GM12878 (cell line): Measurements from ENCODE around the gene ZNF837. TPM values are rescaled to one million over a fixed set of nuclear protein-coding genes. Genes with fewer than 3 reads are reported as not detected.

Experiments
- ATAC-seq: fragments of 200-7000 bp; cut with Tn5 transposase; 3 replicates; pipeline ENCODE4 v1.9.1; 2020; ENCODE audit warnings: mild to moderate bottlenecking, moderate library complexity
- BruUV-seq: library from RNA; stranded (reverse); fragments of 400-500 nt; replicated peaks from 2 replicates; lab custom pipeline; 2021; lab: Mats Ljungman, UMichigan
- CTCF ChIA-PET: fragments of 300-600 bp; sonication (Branson Sonifier 250); formaldehyde crosslinking; extraction: SDS; loops from one replicate; lab custom pipeline; 2021; ENCODE audit warnings: inconsistent platforms; lab: Yijun Ruan, JAX
- POLR2A ChIA-PET: fragments of 350-600 bp; formaldehyde crosslinking; extraction: SDS; loops from one replicate; lab custom pipeline; 2021; ENCODE audit warnings: inconsistent platforms; lab: Charles Lee
- RAD21 ChIA-PET: fragments of 300-600 bp; sonication (Branson Sonifier 250); formaldehyde crosslinking; loops from one replicate; lab custom pipeline; 2023; ENCODE audit warnings: antibody characterized with exemption; ENCODE audit not compliant: unreplicated experiment; lab: Charles Lee
- SMC1A ChIA-PET: fragments of 300-600 bp; sonication (Branson Sonifier 250); formaldehyde crosslinking; loops from one replicate; lab custom pipeline; 2023; ENCODE audit not compliant: unreplicated experiment, uncharacterized antibody; lab: Charles Lee
- DNase-seq: peaks from one replicate; pipeline ENCODE4 v3.0.0-alpha.2; 2011; ENCODE audit warnings: low read depth, low spot score
- FAIRE-seq: peaks from 3 replicates; lab custom pipeline; 2011; peaks lifted over from hg19 to GRCh38; lab: Jason Lieb, UNC
- H2AFZ ChIP-seq: 2 replicates; pipeline ENCODE4 v1.6.0; 2011; ENCODE audit warnings: low read depth, low read length, control low read depth; ENCODE audit not compliant: control insufficient read depth
- H3K27ac ChIP-seq: 2 replicates; pipeline ENCODE4 v1.5.1; 2011; ENCODE audit warnings: control low read depth; ENCODE audit not compliant: control insufficient read depth, insufficient read depth
- H3K27me3 ChIP-seq, 2 experiments: replicated peaks in 1 of 2; 2 replicates each; pipeline versions ENCODE4 v1.6.0 to v1.6.1; 2011; ENCODE audit warnings: low read length in 1 of 2; ENCODE audit not compliant: control insufficient read depth in 2 of 2, insufficient read depth in 2 of 2
- H3K36me3 ChIP-seq, 2 experiments: 2 replicates each; pipeline ENCODE4 v1.5.1; 2011; ENCODE audit warnings: low read length in 1 of 2; ENCODE audit not compliant: control insufficient read depth in 2 of 2, insufficient read depth in 2 of 2
- H3K4me1 ChIP-seq: 2 replicates; pipeline ENCODE4 v1.6.1; 2011; ENCODE audit warnings: mild to moderate bottlenecking, low read length, moderate library complexity, mixed read lengths; ENCODE audit not compliant: control insufficient read depth, insufficient read depth
- H3K4me2 ChIP-seq: 2 replicates; pipeline ENCODE4 v1.6.0; 2011; ENCODE audit warnings: control low read depth; ENCODE audit not compliant: control insufficient read depth, insufficient read depth
- H3K4me3 ChIP-seq: fragments of 200-600 bp; sonication (generic); 2 replicates; pipeline ENCODE4 v1.5.1; 2016
- H3K79me2 ChIP-seq: 2 replicates; pipeline ENCODE4 v1.6.0; 2011; ENCODE audit warnings: low read length; ENCODE audit not compliant: control insufficient read depth, insufficient read depth
- H3K9ac ChIP-seq: 2 replicates; pipeline ENCODE4 v1.8.0; 2011; ENCODE audit warnings: low read length, control low read depth, mixed read lengths; ENCODE audit not compliant: control insufficient read depth, insufficient read depth
- H3K9me3 ChIP-seq: replicated peaks from 3 replicates; pipeline ENCODE4 v1.5.1; 2011; ENCODE audit warnings: mild to moderate bottlenecking, low read length; ENCODE audit not compliant: control insufficient read depth, insufficient read depth
- H4K20me1 ChIP-seq: 2 replicates; pipeline ENCODE4 v1.6.0; 2011; ENCODE audit not compliant: control insufficient read depth, insufficient read depth
- CBX3 ChIP-seq: fragments of 200-600 bp; sonication (generic); IDR thresholded peaks from 2 replicates; pipeline ENCODE4 v1.6.1; 2016; ENCODE audit warnings: low read depth, borderline replicate concordance
- CREB1 ChIP-seq: IDR thresholded peaks from 2 replicates; pipeline ENCODE4 v1.6.1; 2012; ENCODE audit warnings: low read depth, mild to moderate bottlenecking, inconsistent platforms
- CREM ChIP-seq: IDR thresholded peaks from 2 replicates; pipeline ENCODE4 v1.6.1; 2014; ENCODE audit warnings: antibody characterized with exemption, low read depth
- EED ChIP-seq: sonication (generic); IDR thresholded peaks from 2 replicates; pipeline ENCODE4 v1.6.1; 2016; ENCODE audit warnings: antibody characterized with exemption, low read depth
- EP300 ChIP-seq, 2 experiments: fragments of 150-350 bp in 1 of 2; IDR thresholded peaks; 2 replicates each; pipeline ENCODE4 v1.6.1; 2011 to 2012; ENCODE audit warnings: low read depth in 2 of 2, low read length in 2 of 2, borderline replicate concordance in 1 of 2, improper control_type of control experiment in 1 of 2, inconsistent platforms in 1 of 2; ENCODE audit not compliant: control insufficient read depth in 1 of 2
- HCFC1 ChIP-seq: fragments of 150-350 bp; IDR thresholded peaks from 2 replicates; pipeline ENCODE4 v1.6.1; 2014; ENCODE audit warnings: low read length
- HDGF ChIP-seq: fragments of 450-650 bp; IDR thresholded peaks from 2 replicates; pipeline ENCODE4 v1.6.1; 2016; ENCODE audit warnings: antibody characterized with exemption
- MYB ChIP-seq: fragments of 150-350 bp; IDR thresholded peaks from 2 replicates; pipeline ENCODE4 v1.6.1; 2014; ENCODE audit warnings: mild to moderate bottlenecking, low read depth, low read length, borderline replicate concordance
- MYC ChIP-seq: IDR thresholded peaks from 2 replicates; pipeline ENCODE4 v1.6.1; 2011; ENCODE audit warnings: mild to moderate bottlenecking, low read length, moderate library complexity, inconsistent platforms; ENCODE audit not compliant: insufficient read depth, insufficient replicate concordance, insufficient read length, severe bottlenecking
- SPI1 ChIP-seq: IDR thresholded peaks from 2 replicates; pipeline ENCODE4 v1.6.1; 2011; ENCODE audit warnings: low read depth, mild to moderate bottlenecking, low read length, moderate library complexity, borderline replicate concordance; ENCODE audit not compliant: insufficient read depth
- SUZ12 ChIP-seq: fragments of 200-600 bp; sonication (generic); IDR thresholded peaks from one replicate; pipeline ENCODE4 v1.6.1; 2018; ENCODE audit warnings: antibody characterized with exemption, mild to moderate bottlenecking; ENCODE audit not compliant: unreplicated experiment
- ZBED1 ChIP-seq: IDR thresholded peaks from 2 replicates; pipeline ENCODE4 v1.6.1; 2016; ENCODE audit warnings: borderline replicate concordance
- WGBS: methylation state at CpG from one replicate; pipeline ENCODE4 v1.1.6; 2016; ENCODE audit warnings: low lambda C conversion rate; ENCODE audit not compliant: insufficient replicate concordance, insufficient coverage; ENCODE audit errors: missing lambda C conversion rate; 5-methylcytosine and 5-hydroxymethylcytosine counted together
- in situ Hi-C: fragments of 300-500 bp; cut with MboI; formaldehyde crosslinking; loops from 9 replicates; pipeline ENCODE4 v1.14.3; 2018; ENCODE audit warnings: mixed read lengths
- intact Hi-C: fragments of 100-400 bp; cut with micrococcal nuclease; formaldehyde crosslinking; loops from one replicate; pipeline ENCODE4 v1.14.2; 2022; ENCODE audit not compliant: unreplicated experiment
- polyA plus RNA-seq, 11 experiments: library from polyadenylated mRNA; depleted of rRNA in 4 of 11; unstranded in 6 of 11; stranded (reverse) in 5 of 11; fragments of >200 nt; fragmentation: Nextera tagmentation in 4 of 11; fragmentation: Illumina TruSeq in 1 of 11; extraction: Ambion mirVana in 4 of 11; extraction: Trizol in 1 of 11; gene quantifications; 1 replicate in 1 of 11; 2 replicates in 10 of 11; pipeline versions ENCODE4 v1.2.1 to v1.2.3, GENCODE V29; 2011 to 2016; ENCODE audit warnings: inconsistent platforms in 2 of 11, missing spikeins in 2 of 11, low read depth in 1 of 11
- total RNA-seq, 4 experiments: library from RNA; depleted of rRNA in 3 of 4; stranded (reverse); fragments of >200 nt in 3 of 4; fragmentation: Illumina TruSeq in 1 of 4; extraction: Trizol in 1 of 4; gene quantifications; 2 replicates each; pipeline versions ENCODE4 v1.2.1 to v1.2.3, GENCODE V29; 2013 to 2021
- TF ChIP-seq, protein P1 (sequence below): fragments of 150-350 bp; IDR thresholded peaks from 2 replicates; pipeline ENCODE4 v1.6.1; 2016; ENCODE audit warnings: low read depth, low read length
- TF ChIP-seq, protein P2 (sequence below): fragments of 450-650 bp; formaldehyde crosslinking; IDR thresholded peaks from 2 replicates; pipeline ENCODE4 v1.4.0; 2020; ENCODE audit warnings: mild to moderate bottlenecking, moderate library complexity

Gene ZNF837
- total and polyA plus RNA-seq, 10 of the 15 experiments (the other 5 are each of a cell fraction or from before 2014, with no cell fraction given): 0.07 to 2.9 (median 2.0) TPM; not detected in 2

DNA sequence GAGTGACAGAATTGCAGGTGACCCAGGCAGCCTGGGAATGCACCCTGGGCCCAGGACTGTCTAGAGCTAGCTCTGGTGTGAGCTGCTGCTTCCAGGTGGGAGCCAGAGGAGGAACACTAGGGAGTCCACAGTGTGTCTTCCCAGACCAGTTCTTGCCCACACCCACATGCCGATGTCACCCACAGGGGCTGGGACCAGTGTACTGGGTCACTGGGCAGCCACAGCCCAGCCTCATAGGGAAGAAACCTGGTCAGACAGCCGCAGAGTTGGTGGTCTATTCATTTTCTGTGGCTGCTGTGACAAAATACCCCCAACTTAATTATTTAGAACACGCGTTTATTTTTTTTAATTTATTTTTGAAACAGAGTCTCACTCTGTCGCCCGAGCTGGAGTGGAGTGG, 17.7 kb upstream of the ZNF837 start (continued):
- TF ChIP-seq, protein P1, sequence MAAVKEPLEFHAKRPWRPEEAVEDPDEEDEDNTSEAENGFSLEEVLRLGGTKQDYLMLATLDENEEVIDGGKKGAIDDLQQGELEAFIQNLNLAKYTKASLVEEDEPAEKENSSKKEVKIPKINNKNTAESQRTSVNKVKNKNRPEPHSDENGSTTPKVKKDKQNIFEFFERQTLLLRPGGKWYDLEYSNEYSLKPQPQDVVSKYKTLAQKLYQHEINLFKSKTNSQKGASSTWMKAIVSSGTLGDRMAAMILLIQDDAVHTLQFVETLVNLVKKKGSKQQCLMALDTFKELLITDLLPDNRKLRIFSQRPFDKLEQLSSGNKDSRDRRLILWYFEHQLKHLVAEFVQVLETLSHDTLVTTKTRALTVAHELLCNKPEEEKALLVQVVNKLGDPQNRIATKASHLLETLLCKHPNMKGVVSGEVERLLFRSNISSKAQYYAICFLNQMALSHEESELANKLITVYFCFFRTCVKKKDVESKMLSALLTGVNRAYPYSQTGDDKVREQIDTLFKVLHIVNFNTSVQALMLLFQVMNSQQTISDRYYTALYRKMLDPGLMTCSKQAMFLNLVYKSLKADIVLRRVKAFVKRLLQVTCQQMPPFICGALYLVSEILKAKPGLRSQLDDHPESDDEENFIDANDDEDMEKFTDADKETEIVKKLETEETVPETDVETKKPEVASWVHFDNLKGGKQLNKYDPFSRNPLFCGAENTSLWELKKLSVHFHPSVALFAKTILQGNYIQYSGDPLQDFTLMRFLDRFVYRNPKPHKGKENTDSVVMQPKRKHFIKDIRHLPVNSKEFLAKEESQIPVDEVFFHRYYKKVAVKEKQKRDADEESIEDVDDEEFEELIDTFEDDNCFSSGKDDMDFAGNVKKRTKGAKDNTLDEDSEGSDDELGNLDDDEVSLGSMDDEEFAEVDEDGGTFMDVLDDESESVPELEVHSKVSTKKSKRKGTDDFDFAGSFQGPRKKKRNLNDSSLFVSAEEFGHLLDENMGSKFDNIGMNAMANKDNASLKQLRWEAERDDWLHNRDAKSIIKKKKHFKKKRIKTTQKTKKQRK: no peak

DNA sequence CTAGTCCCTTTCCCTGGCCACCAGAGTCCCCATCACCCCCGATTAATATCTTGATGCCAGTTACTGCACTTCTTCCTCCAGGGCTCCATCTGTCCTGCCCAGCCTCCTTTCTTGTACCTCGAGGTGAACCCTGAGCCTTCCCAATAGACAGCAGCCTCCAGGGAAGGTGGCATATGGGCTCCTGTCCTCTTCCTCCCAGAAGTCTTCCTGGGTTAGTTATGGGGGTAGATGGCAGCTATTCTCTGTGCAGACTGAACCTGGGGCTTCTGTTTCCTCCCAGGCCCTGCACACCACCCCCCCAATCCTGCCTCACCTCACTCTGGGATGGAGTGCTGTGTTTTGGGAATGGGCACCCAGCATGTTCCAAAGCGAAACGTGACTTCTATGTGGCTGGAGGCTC, 17.3 kb upstream of the ZNF837 start:
- ChIA-PET CTCF (no interaction called here), RAD21 (no interaction called here), POLR2A (no interaction called here), SMC1A (no interaction called here)
- Histone ChIP-seq H3K79me2 (no peaks in the 10 kb centered on the region), H3K9ac (no peak overlapping the region), H3K9me3 (no peaks in the 10 kb centered on the region), H3K27ac (no peak overlapping the region), H3K4me2 (no peak overlapping the region), H3K36me3 (peaks cover under 1 to 21% of the 10 kb centered on the region in 2 experiments; a peak in 3 of 4 replicates), H3K27me3 (no peaks in the 10 kb centered on the region), H3K4me3 (no peak overlapping the region), H3K4me1 (peaks cover 10% of the 10 kb centered on the region), H4K20me1 (no peaks in the 10 kb centered on the region), H2AFZ (no peak overlapping the region)
- in situ Hi-C loops (no loop called here), intact Hi-C loops (no loop called here)
- DNase-seq (no peak), ATAC-seq (no peak), FAIRE-seq (no peak)
- TF ChIP-seq HDGF (no peak), EED (no peak), HCFC1 (no peak), SPI1 (no peak), CREB1 (no peak), ZBED1 (no peak), EP300 (IDR thresholded peaks at IDR 0.05; ENCODE audit: borderline replicate concordance in 1 of 2, control insufficient read depth in 1 of 2, low read depth in 2 of 2, low read length in 2 of 2) (no peak), CREM (no peak), CBX3 (no peak), SUZ12 (no peak), MYB (no peak), MYC (no peak)
- TF ChIP-seq, protein P2, sequence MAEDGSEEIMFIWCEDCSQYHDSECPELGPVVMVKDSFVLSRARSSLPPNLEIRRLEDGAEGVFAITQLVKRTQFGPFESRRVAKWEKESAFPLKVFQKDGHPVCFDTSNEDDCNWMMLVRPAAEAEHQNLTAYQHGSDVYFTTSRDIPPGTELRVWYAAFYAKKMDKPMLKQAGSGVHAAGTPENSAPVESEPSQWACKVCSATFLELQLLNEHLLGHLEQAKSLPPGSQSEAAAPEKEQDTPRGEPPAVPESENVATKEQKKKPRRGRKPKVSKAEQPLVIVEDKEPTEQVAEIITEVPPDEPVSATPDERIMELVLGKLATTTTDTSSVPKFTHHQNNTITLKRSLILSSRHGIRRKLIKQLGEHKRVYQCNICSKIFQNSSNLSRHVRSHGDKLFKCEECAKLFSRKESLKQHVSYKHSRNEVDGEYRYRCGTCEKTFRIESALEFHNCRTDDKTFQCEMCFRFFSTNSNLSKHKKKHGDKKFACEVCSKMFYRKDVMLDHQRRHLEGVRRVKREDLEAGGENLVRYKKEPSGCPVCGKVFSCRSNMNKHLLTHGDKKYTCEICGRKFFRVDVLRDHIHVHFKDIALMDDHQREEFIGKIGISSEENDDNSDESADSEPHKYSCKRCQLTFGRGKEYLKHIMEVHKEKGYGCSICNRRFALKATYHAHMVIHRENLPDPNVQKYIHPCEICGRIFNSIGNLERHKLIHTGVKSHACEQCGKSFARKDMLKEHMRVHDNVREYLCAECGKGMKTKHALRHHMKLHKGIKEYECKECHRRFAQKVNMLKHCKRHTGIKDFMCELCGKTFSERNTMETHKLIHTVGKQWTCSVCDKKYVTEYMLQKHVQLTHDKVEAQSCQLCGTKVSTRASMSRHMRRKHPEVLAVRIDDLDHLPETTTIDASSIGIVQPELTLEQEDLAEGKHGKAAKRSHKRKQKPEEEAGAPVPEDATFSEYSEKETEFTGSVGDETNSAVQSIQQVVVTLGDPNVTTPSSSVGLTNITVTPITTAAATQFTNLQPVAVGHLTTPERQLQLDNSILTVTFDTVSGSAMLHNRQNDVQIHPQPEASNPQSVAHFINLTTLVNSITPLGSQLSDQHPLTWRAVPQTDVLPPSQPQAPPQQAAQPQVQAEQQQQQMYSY (CRISPR knock-in tag): no peak
- WGBS: 51% methylated on average over 4 of the region's 4 CpGs
- BruUV-seq: no TSS peak
